Cardiac muscle cell (in vitro differentiated cells and primary cell): ENCODE results near the gene CCDC50. TPM values are rescaled to one million over a fixed set of nuclear protein-coding genes. Genes with fewer than 3 reads are reported as not detected.

ENCODE experiments used
- DNase-seq, 2 donors: peaks; one replicate each; pipeline versions ENCODE4 v3.0.0 to v3.0.0-alpha.2; 2010 to 2017; ENCODE audit warnings: low read depth in 1 of 2, low spot score in 1 of 2
- H3K27ac ChIP-seq: fragments of 200-600 bp; sonication (generic); 2 replicates; pipeline ENCODE4 v1.5.1; 2016
- H3K27me3 ChIP-seq: fragments of 200-600 bp; sonication (generic); 2 replicates; pipeline ENCODE4 v1.6.0; 2016; ENCODE audit warnings: control low read depth
- H3K36me3 ChIP-seq: fragments of 200-600 bp; sonication (generic); 2 replicates; pipeline ENCODE4 v1.5.1; 2016; ENCODE audit warnings: control low read depth
- H3K4me1 ChIP-seq: fragments of 200-600 bp; sonication (generic); 2 replicates; pipeline ENCODE4 v1.8.1; 2017; ENCODE audit warnings: low read depth, mild to moderate bottlenecking, mixed run types
- H3K4me3 ChIP-seq: fragments of 200-600 bp; sonication (generic); 2 replicates; pipeline ENCODE4 v1.5.1; 2016; ENCODE audit warnings: mild to moderate bottlenecking
- H3K9me3 ChIP-seq: fragments of 200-600 bp; sonication (generic); 2 replicates; pipeline ENCODE4 v1.5.1; 2017; ENCODE audit warnings: low read depth, mild to moderate bottlenecking, control low read depth
- CTCF ChIP-seq: IDR thresholded peaks from 2 replicates; pipeline ENCODE4 v1.5.1; 2012; ENCODE audit warnings: low read depth, mild to moderate bottlenecking, low read length
- polyA plus RNA-seq: library from polyadenylated mRNA; unstranded; fragments of >200 nt; fragmentation: Nextera tagmentation; extraction: Ambion mirVana; gene quantifications from 2 replicates; pipeline ENCODE4 v1.2.1, GENCODE V29; 2016
- total RNA-seq: library from RNA; depleted of rRNA; stranded (reverse); fragments of >200 nt; gene quantifications from 2 replicates; pipeline ENCODE4 v1.2.3, GENCODE V29; 2016

Gene CCDC50
- total and polyA plus RNA-seq, 2 experiments from 2014 or later: 25.3 to 82.3 TPM

- TF ChIP-seq CTCF: no peak
- H3K4me3 ChIP-seq: no peak overlapping the region
Measured at GRCh38 chr3:191320316-191320715, 8.9 kb upstream of the CCDC50 start.

GRCh38 chr3:191321019-191321767 lies 8.0 kb upstream of the CCDC50 start:
- TF ChIP-seq CTCF: no peak
- no peaks in the 10 kb centered on the region for H3K36me3 ChIP-seq
- no peak for DNase-seq
- H3K4me3 ChIP-seq: no peak overlapping the region
- no peaks in the 10 kb centered on the region for H3K9me3 ChIP-seq
- no peaks in the 10 kb centered on the region for H3K4me1 ChIP-seq
- no peaks in the 10 kb centered on the region for H3K27me3 ChIP-seq
- no peak overlapping the region for H3K27ac ChIP-seq

More at GRCh38 chr3:191320316-191320715, 8.9 kb upstream of the CCDC50 start:
- no peak for DNase-seq
- Histone ChIP-seq H3K4me1 (no peaks in the 10 kb centered on the region), H3K9me3 (no peaks in the 10 kb centered on the region), H3K27me3 (no peaks in the 10 kb centered on the region), H3K36me3 (no peaks in the 10 kb centered on the region), H3K27ac (no peak overlapping the region)

GRCh38 chr3:191324936-191325335 lies 4.3 kb upstream of the CCDC50 start:
- Histone ChIP-seq H3K4me3 (no peak overlapping the region), H3K36me3 (no peaks in the 10 kb centered on the region), H3K27ac (no peak overlapping the region), H3K9me3 (no peaks in the 10 kb centered on the region), H3K4me1 (peaks cover 5% of the 10 kb centered on the region), H3K27me3 (no peaks in the 10 kb centered on the region)
- TF ChIP-seq CTCF: no peak
- DNase-seq: no peak

GRCh38 chr3:191327526-191327925 lies 1.7 kb upstream of the CCDC50 start:
- H3K36me3 ChIP-seq: no peaks in the 10 kb centered on the region
- H3K4me3 ChIP-seq: no peak overlapping the region
- H3K27me3 ChIP-seq: no peaks in the 10 kb centered on the region
- TF ChIP-seq CTCF: no peak
- H3K27ac ChIP-seq: no peak overlapping the region
- no peaks in the 10 kb centered on the region for H3K9me3 ChIP-seq
- no peak for DNase-seq
- H3K4me1 ChIP-seq: peaks cover 18% of the 10 kb centered on the region

- DNase-seq: no peak
Measured at GRCh38 chr3:191328383-191328961, 722 bp upstream of the CCDC50 start.

More at GRCh38 chr3:191328383-191328961, 722 bp upstream of the CCDC50 start:
- H3K4me1 ChIP-seq: peaks cover 18% of the 10 kb centered on the region
- peak overlapping the region; percentile 89 for H3K4me3 ChIP-seq
- TF ChIP-seq CTCF: no peak
- H3K9me3 ChIP-seq: no peaks in the 10 kb centered on the region
- H3K27me3 ChIP-seq: no peaks in the 10 kb centered on the region
- H3K27ac ChIP-seq: peak overlapping the region; percentile 94
- H3K36me3 ChIP-seq: no peaks in the 10 kb centered on the region
